GM12873 (cell line): Measurements from ENCODE around the gene CGRRF1.

Experiments used
- CTCF ChIP-seq: IDR thresholded peaks from 2 replicates; pipeline ENCODE4 v1.5.1; 2012; ENCODE audit warnings: low read depth, mild to moderate bottlenecking, moderate library complexity, low read length, control low read depth; ENCODE audit not compliant: insufficient read depth; ENCODE audit errors: missing control alignments

Gene CGRRF1

GRCh38 chr14:54474232-54474793 is 35.4 kb upstream of the CGRRF1 start:
- TF ChIP-seq CTCF = no peak

- TF ChIP-seq CTCF = no peak
Measured at GRCh38 chr14:54475187-54475899, 34.4 kb upstream of the CGRRF1 start.

- no peak for TF ChIP-seq CTCF
Measured at GRCh38 chr14:54475911-54476310, 33.8 kb upstream of the CGRRF1 start.

- no peak for TF ChIP-seq CTCF
Measured at GRCh38 chr14:54478636-54479215, 31.0 kb upstream of the CGRRF1 start.

- TF ChIP-seq CTCF = no peak
Measured at GRCh38 chr14:54480830-54481562, 28.7 kb upstream of the CGRRF1 start.

- no peak for TF ChIP-seq CTCF
Measured at GRCh38 chr14:54481695-54482094, 28.0 kb upstream of the CGRRF1 start.
